IMR-90 (cell line): ENCODE results near the gene ZYX.

Source experiments
- CEBPB ChIP-seq: IDR thresholded peaks from 2 replicates; pipeline ENCODE4 v1.6.1; 2012; ENCODE audit warnings: low read depth, low read length, improper control_type of control experiment
- CHD1 ChIP-seq: IDR thresholded peaks from 2 replicates; pipeline ENCODE4 v1.6.1; 2012; ENCODE audit warnings: low read depth, low read length, improper control_type of control experiment
- MXI1 ChIP-seq: IDR thresholded peaks from 2 replicates; pipeline ENCODE4 v1.6.1; 2012; ENCODE audit warnings: low read depth, mild to moderate bottlenecking, low read length, moderate library complexity, borderline replicate concordance
- POLR2A ChIP-seq: IDR thresholded peaks from 2 replicates; pipeline ENCODE4 v1.6.1; 2012; ENCODE audit warnings: mild to moderate bottlenecking, low read depth, low read length
- RFX5 ChIP-seq: IDR thresholded peaks from 2 replicates; pipeline ENCODE4 v1.8.0; 2012; ENCODE audit warnings: low read depth, mild to moderate bottlenecking, low read length, moderate library complexity
- SMC3 ChIP-seq: fragments of 150-350 bp; IDR thresholded peaks from 2 replicates; pipeline ENCODE4 v1.6.1; 2016; ENCODE audit warnings: low read depth, mild to moderate bottlenecking, antibody characterized with exemption, low read length, moderate library complexity
- TF ChIP-seq, protein P1 (sequence below): conservative IDR thresholded peaks from 2 replicates; pipeline ENCODE4 v1.5.1; 2012; ENCODE audit warnings: mild to moderate bottlenecking, low read depth, low read length, improper control_type of control experiment
- TF ChIP-seq, protein P2 (sequence below): fragments of 150-350 bp; IDR thresholded peaks from 2 replicates; pipeline ENCODE4 v1.6.1; 2017; ENCODE audit warnings: mild to moderate bottlenecking, antibody characterized with exemption, low read length, low read depth

DNA sequence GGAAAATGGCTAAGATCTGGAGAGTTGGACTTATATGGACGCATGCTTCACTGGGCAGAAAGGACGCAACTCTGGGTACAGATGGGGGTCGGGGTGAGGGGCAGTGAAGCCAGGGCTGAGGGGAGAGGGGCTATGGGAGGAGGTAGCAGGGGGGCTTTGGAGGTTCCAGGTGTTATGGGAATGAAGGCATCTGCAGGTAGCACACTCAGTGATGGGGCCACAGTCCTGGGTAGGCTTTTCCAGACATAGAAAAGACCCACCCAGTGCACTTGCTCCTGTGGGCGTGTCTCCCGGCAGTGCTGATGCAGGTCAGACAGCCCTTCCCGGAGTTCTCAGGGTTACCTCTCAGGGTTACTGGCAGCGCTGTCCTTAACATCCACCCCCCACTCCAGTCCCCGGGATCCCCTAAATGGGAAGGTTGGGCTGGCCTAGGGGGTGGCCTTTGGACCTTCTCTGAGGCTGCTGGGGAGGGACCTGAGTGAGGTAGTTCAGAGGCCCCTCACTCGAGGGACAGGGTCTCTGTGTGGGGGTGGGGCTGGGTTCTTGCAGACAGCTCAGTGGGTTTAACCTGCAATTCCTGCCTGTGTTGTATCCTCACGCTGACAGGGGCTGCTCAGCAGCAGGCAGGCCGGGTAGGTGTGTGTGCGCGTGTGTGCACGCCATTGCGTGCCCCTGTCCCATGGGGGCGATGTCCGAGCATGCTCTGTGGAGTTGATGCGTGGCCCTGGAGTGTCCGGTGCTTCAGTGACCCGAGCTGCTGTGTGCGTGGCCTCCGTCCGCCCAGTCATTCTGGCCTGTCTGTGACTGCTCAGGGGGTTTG, 6.2 kb downstream of the ZYX start:
- no peak for TF ChIP-seq CEBPB
- TF ChIP-seq, protein P1, sequence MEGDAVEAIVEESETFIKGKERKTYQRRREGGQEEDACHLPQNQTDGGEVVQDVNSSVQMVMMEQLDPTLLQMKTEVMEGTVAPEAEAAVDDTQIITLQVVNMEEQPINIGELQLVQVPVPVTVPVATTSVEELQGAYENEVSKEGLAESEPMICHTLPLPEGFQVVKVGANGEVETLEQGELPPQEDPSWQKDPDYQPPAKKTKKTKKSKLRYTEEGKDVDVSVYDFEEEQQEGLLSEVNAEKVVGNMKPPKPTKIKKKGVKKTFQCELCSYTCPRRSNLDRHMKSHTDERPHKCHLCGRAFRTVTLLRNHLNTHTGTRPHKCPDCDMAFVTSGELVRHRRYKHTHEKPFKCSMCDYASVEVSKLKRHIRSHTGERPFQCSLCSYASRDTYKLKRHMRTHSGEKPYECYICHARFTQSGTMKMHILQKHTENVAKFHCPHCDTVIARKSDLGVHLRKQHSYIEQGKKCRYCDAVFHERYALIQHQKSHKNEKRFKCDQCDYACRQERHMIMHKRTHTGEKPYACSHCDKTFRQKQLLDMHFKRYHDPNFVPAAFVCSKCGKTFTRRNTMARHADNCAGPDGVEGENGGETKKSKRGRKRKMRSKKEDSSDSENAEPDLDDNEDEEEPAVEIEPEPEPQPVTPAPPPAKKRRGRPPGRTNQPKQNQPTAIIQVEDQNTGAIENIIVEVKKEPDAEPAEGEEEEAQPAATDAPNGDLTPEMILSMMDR: 0 out of 2 replicates have a peak, but pooled peaks have one; percentile 14
- no peak for TF ChIP-seq POLR2A
- TF ChIP-seq SMC3: no peak
- no peak for TF ChIP-seq RFX5
- TF ChIP-seq MXI1: no peak
- TF ChIP-seq, protein P2, sequence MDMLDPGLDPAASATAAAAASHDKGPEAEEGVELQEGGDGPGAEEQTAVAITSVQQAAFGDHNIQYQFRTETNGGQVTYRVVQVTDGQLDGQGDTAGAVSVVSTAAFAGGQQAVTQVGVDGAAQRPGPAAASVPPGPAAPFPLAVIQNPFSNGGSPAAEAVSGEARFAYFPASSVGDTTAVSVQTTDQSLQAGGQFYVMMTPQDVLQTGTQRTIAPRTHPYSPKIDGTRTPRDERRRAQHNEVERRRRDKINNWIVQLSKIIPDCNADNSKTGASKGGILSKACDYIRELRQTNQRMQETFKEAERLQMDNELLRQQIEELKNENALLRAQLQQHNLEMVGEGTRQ: no peak
- TF ChIP-seq CHD1: no peak
